HG02870 (cell line): Measurements from ENCODE around the gene SPTBN5.

Source experiments
- ATAC-seq: cut with Tn5 transposase; IDR thresholded peaks from one replicate; pipeline ENCODE4 v1.9.1; 2021; ENCODE audit warnings: mild to moderate bottlenecking, moderate library complexity; ENCODE audit not compliant: unreplicated experiment

The SPTBN5 gene

GRCh38 chr15:41868321-41868720 is 25.5 kb downstream of the SPTBN5 start:
- no peak for ATAC-seq

DNA sequence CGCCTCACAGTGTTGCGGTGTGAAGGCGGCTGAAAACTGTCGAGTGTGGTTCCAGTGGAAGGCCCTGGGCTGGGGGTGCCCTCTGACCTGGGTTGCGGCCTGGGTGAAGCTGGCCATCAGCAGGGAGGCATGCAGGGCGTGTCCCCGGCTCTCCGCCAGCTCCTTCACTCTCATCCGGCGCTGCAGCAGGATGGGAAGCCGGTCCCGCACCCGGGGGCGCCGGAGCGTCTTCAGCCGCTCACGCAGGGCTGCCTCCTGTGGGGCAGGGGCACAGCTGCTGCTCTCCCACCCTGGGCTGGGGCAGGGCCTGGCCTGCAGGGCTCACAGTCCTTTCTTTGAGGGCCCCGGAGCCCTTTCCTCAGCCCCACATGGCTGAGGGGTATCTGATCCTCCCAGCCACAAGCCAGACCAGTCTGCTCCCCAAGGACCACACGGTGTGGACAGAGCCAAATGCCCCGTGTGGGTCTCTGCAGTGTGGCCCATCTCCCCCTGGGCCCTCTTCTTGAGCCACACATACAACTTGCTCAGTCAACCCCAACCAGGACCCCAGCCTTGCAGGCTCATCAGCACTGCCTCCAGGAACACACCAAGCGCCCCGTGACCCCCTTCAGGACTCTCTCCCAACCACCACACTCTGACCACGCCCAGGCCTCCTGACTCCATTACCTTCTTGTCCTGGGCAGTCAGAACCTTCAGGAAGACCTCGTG is 26.8 kb downstream of the SPTBN5 start:
- no peak for ATAC-seq

DNA sequence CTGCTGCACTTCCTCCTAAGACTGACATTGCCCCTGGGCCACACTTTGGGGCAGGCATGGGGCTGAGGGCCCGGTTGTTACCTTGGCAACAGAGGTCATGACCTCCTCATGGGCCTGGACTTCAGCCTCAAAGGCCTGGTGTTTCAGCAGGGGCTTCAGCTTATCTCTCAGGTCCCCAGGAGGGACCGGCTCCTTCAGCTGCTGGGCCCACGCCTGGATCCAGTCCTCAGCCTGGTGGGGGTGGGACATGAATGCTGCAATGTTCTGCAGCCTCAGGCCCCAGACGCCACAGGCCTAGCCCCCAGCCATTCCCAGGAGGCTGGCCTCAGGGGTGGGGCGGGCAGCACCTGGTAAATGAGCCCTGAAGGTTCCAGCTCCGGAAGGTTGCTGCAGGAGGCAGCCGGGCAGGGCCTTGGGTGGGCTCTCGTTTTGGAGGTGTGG is 27.6 kb downstream of the SPTBN5 start:
- ATAC-seq = no peak

GRCh38 chr15:41865490-41866055 is 28.3 kb downstream of the SPTBN5 start:
- ATAC-seq = no peak

DNA sequence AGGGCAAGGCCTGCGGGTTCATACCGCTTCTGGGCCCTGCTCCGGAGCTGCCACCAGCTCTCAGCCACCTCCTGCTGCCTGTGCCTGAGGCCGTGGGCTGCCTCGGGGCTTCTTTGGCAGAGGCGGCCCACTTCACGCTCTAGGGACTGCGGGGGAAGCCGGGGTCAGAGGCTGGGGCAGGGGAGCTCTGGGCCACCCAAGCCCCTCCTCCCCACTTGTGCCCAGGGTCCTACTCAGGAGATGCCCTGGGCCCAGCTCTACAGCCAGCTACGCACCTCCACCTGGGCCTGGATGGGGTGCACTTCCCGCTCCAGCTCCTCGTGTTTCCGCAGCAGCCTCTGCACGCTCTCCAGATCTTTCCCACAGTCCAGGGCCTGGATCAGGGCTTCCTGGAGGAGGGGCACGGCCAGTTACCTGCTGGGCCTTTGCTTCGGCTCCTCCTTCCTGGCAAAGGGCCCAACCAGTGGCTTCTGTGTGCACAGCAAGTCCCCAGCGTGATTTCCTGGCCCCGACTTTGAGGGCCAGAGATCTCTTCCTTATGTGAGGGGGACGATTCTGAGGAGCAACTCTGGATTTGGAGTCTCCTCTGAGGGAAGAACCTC is 31.2 kb downstream of the SPTBN5 start:
- no peak for ATAC-seq

- no peak for ATAC-seq
Observed at GRCh38 chr15:41861736-41862356, 32.0 kb downstream of the SPTBN5 start.

DNA sequence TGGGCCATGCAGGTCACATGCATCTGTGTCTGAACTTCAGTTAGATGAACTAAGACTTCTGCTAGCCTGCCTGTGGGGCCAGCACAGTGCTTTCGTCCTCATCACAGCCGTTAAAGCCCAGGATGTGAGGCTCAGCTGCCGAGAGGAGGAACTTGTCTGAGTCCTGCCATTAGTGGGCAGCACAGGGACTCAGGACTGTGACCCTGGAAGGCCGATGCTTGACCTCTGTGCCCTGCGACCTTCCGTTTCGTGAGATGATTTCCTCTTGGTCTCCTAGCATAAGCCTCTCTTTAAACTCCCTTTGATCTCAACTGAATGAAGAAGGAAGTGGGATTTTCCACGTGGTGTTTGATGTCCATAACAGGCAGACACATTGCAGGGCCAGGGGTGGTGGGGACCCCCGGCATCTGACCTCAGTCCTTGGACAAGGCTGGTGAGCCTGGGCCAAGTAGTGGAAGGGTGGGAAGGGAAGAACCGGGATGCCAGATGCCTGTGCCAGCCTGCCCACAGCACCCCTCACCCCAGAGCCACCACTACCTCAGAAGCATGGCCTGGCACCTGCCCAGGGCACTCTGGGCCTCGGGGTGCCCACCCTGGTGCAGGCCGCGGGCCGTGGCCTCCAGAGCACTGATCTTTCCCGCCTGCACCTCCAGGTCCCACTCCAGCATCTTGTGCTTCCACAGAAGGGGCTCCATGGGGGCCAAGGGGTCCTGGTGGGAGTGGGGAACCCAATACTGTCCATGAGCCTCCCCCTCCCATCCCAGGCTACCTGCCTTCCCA is 33.6 kb downstream of the SPTBN5 start:
- ATAC-seq = no peak

DNA sequence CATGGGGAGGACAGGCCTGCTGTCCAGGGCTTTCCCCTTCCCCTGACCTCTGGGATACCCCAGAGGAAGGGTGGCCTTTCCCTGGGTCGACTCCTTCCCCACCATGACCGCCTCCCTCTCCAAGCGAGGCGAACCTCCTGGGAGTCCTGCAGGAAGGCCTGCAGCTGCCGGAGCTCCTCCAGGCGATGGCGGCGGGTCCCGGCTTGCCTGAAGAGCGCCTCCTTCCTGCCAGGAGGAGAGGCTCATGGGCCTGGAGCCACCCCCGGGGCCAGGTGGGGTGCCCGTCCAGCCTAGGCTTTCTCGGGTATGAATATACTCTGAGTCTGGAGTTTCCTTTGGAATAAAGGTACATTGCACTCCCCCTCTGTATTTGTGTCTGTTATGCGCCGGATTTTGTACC is 35.1 kb downstream of the SPTBN5 start:
- ATAC-seq = no peak

GRCh38 chr15:41857316-41857715 is 36.5 kb downstream of the SPTBN5 start:
- ATAC-seq = no peak

DNA sequence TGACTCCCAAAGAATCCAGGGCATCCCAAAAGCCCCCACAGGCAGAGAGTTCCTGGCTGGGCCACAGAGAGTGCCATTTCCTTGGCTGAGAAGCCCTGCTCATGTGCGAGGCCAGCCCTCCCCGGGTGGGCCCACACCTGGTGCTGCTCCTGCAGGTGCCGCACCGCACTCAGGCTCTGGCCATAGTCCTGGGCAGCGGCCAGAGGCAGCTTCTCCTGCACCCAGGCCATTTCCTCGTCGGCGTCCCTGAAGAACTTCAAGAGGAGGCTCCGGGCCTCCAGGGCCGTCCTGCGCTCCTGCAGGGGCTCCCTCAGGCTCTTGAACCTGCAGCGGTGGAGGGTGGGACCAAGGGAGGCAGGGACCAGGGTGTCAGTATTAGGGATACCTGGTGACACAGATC is 37.1 kb downstream of the SPTBN5 start:
- ATAC-seq = no peak

- ATAC-seq = no peak
Observed at GRCh38 chr15:41856262-41856661, 37.6 kb downstream of the SPTBN5 start.

- ATAC-seq = no peak
Observed at GRCh38 chr15:41855261-41855961, 38.4 kb downstream of the SPTBN5 start.

GRCh38 chr15:41854443-41854842 is 39.4 kb downstream of the SPTBN5 start:
- ATAC-seq = no peak

DNA sequence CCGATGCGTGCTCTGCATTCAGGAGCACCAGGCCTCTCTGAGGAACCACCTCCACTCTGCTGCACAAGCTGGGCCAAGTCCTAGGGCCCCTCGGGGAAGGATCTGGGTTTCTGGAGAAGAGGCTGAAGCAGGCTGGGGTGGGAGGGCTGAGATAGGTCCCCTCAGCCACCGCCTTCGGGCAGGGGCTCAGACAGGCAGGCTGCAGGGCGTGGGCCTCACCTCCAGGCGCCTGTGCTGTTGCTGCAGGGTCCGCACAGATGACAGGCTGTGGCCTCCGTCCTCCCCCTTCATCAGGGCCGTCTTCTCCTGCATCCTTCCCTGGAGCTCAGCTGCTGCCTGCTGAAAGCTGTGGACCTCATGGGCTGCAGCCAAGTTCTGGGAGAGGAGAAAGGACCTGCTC is 40.0 kb downstream of the SPTBN5 start:
- no peak for ATAC-seq

GRCh38 chr15:41852736-41853590 is 40.9 kb downstream of the SPTBN5 start:
- ATAC-seq = no peak

GRCh38 chr15:41851755-41852370 is 42.0 kb downstream of the SPTBN5 start:
- ATAC-seq = no peak

DNA sequence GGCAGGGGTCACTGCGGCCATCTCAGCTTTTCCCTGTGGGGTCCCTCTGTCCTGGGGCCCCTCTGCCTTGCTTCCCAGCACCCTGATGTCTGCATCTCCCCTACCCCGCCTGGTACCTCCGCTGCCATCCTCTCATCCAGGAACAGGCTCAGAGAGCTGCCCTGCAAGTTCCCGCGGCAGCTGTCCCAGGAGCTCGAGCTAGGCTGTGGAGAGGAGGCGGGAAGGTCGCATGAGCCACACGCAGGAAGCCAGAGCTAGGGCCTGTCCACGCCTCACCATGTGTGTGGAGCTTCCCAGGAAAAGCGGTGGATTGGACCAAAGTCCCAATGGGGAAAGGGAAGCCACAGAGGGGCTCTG is 42.7 kb downstream of the SPTBN5 start:
- ATAC-seq = no peak

DNA sequence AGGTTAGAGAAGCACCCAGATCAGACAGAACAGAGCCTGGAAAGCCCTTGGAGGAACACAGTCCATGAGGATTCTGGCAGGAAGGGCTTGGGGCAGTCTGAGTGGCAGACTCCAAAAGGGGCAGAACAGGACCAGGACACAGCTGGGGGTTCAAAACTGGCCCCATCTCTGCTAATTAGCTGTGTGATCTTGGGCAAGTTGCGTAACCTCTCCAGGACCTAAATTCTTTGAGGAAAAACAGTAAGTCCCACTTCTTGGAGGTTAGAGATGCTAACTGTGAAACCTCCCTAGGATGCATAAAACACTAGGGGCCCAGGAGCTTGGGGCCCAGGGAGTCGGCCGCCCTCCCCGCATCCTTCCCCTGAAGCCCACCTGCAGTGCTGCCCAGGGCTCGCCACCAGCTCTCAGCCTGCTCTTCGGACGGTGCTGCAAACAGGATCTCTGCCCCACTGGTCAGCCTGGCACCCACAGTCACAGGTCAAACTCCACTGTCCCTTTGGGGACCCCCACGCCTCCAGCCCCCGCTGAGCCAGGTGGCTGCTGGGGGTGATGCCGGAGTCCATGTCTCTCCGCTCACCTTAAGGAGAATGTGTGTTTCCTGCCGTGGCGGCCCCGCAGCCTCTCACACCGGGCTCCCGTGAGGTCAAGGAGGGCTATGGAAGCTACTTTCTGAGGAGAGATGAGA is 43.2 kb downstream of the SPTBN5 start:
- ATAC-seq = no peak

GRCh38 chr15:41849861-41850260 is 44.0 kb downstream of the SPTBN5 start:
- ATAC-seq = no peak
